ENCODE results near the gene CYTH4. TPM values are rescaled to one million over a fixed set of nuclear protein-coding genes. Genes with fewer than 3 reads are reported as not detected.

Gene CYTH4
- total and polyA plus RNA-seq, 2 of the 8 experiments (the other 6 are each of a cell fraction or from before 2014, with no cell fraction given): 0.09 TPM; not detected in 1

- TF ChIP-seq CHD7 (IDR thresholded peaks at IDR 0.05; ENCODE audit: insufficient replicate concordance, low read length) (no peak), RXRA (IDR thresholded peaks at IDR 0.05; ENCODE audit: insufficient read depth, low read depth, low read length) (no peak)
Observed at GRCh38 chr22:37310075-37310606, 27.8 kb downstream of the CYTH4 start (continued).

Measured in H1 (cell line).